Gastrocnemius medialis (tissue), 4 donors: Measurements from ENCODE around the gene ITFG1.

ENCODE experiments used
- CTCF ChIP-seq, 5 experiments: fragments of 450-650 bp in 3 of 5; fragments of 200-600 bp in 2 of 5; sonication (generic) in 2 of 5; IDR thresholded peaks in 4 of 5; conservative IDR thresholded peaks in 1 of 5; 1 replicate in 4 of 5; 2 replicates in 1 of 5; pipeline ENCODE4 v1.5.1; 2016 to 2019; ENCODE audit warnings: antibody characterized with exemption in 5 of 5, mild to moderate bottlenecking in 3 of 5, moderate library complexity in 3 of 5
- POLR2A ChIP-seq, 2 donors: fragments of 450-650 bp; IDR thresholded peaks; one replicate each; pipeline ENCODE4 v1.6.1; 2017; ENCODE audit warnings: antibody characterized with exemption in 2 of 2, mild to moderate bottlenecking in 2 of 2, moderate library complexity in 2 of 2

- no peak for TF ChIP-seq POLR2A (IDR thresholded peaks at IDR 0.05)
- TF ChIP-seq CTCF (IDR thresholded peaks at IDR 0.05 in 4 of 5, conservative IDR thresholded peaks at IDR 0.05 in 1 of 5): no peak
These were observed 262.7 kb downstream of the ITFG1 start for GRCh38 chr16:47198180-47198575.
